ENCODE measurements around the gene EPHA10.
A peak's percentile ranks its signal among the peaks of the same experiment; 100 is the strongest.
"Not testable (repeated sequence)": the region's sequence is repeated elsewhere in the genome, so short reads cannot be mapped to it uniquely, and the experiment has no call there.

Gene EPHA10

DNA sequence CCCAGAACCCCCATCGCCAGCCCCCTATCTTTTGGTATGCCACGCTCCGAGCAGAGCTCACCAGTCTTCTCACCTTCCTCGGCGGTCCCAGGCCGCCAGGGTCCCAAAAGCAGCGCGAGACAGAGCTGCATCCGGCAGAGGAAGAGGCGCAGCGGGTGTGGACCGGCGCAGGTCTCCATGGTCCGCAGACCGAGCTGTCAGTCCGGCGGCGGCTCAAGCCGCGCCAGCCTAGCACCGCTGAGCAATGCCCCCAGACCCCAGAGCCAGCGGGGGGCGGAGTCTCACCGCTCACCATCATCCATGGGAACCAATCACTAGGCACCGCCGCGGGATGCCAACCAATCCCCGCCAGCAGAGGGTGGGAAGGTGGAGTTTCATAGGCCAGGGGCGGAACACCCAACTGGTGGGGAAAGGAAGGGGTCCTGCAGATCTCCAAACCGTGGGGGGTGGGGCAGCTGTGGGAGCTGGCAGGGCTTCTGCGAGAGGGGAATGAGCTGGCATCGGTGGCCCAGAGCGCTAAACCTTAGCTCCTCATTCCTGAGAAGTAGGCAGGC is at the start of gene EPHA10:
EPHA10 (minus strand) TSS at position 233 of the 554 bp plus-strand sequence; CDS start at position 179, 54 bp downstream.
- no peak for DNase-seq

DNA sequence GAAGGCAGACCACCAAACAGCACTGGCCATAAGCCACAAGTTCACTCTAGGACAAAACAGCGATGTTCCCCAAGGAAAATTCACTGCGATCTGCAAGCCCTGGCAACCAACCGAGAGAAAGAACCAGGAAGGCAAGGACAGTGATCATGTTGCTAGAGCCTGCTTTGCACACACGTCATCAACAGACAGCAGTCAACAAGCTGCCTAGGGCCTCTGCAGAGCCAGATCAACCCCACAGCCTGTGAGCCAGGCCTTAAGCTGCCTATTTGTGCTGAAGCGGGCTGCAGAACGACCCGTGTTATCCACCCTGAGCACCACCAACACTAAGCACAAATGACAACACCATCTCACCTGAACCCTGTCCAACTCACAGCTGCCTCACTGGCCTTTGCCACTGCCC is 49.3 kb upstream of the EPHA10 start:
- no peak for DNase-seq

DNA sequence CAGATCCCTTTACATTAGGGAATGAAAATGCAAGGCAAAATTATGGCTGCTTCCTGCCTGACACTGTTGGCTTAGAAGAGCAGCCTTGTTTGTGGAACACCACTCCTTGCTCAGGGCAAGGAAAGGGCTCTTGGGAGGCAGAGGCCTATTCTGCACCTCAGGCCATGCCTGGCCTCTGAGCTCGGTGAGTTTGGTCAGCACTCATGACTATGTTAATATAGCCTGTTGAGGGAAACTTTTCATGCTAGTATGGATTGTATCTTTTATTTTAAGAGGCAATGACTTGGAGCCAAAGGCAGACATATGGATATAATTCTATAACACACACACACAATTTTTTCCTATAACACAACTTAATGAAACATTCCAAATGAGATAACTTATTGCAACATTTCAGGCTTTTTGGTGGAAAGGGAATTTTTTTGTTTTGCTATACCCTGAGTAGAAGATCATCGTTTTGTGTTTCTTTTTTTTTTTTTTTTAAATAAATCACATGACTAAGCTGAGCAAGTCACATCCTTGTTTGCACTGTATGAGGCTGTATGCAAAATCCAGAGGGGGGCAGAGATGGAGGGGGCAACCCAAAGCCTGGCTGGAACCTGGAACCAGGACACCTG is 48.7 kb upstream of the EPHA10 start:
- DNase-seq = no peak

DNA sequence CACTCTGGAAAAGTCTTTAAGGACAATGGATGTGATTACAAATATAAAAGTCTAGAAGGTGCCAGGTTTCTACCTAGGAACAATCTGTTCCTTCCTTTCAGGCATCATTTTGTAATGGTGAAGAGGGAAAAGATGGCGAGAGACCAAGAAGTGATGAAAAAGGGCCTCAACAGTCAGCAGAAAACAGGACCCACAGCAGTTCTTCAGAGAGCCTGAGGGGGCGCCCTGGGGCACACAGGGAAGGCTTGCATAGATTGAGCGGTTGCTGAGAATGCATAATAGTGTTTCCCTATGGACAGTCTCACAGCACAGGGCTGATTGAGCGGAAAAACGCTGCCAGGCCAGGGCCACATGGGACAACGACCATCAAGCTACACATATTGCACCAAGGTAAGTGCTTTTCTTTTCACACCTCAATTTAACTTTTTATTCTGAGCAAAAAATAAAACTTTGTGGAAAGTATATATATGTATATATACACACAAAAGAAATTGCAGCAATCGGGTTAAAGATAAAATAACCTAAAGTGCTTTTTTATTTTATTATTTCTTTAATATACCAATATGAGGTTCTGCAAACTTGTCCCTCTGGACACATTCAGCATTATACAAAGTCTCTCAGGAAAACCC is 46.2 kb upstream of the EPHA10 start:
- DNase-seq = peak; percentile 66 to 77

DNA sequence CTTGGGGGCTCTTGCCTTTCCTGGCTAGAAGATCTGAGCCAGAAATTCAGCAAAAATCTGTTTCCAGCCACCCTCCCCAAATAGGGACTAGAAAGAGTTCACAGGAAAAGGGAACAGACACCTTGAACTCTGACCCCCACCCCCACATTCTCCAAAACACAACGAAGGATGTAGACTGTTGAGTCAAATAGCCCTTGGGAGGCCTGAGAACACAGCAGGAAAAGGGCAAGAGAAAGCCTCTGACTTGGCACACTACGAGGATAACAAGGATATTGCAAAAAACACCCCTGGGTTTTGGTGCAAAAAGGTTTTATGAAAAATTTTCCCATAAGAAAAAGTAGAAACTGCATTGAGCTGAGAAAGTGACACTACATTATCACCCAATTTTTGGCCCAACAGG is 45.0 kb upstream of the EPHA10 start:
- no peak for DNase-seq

DNA sequence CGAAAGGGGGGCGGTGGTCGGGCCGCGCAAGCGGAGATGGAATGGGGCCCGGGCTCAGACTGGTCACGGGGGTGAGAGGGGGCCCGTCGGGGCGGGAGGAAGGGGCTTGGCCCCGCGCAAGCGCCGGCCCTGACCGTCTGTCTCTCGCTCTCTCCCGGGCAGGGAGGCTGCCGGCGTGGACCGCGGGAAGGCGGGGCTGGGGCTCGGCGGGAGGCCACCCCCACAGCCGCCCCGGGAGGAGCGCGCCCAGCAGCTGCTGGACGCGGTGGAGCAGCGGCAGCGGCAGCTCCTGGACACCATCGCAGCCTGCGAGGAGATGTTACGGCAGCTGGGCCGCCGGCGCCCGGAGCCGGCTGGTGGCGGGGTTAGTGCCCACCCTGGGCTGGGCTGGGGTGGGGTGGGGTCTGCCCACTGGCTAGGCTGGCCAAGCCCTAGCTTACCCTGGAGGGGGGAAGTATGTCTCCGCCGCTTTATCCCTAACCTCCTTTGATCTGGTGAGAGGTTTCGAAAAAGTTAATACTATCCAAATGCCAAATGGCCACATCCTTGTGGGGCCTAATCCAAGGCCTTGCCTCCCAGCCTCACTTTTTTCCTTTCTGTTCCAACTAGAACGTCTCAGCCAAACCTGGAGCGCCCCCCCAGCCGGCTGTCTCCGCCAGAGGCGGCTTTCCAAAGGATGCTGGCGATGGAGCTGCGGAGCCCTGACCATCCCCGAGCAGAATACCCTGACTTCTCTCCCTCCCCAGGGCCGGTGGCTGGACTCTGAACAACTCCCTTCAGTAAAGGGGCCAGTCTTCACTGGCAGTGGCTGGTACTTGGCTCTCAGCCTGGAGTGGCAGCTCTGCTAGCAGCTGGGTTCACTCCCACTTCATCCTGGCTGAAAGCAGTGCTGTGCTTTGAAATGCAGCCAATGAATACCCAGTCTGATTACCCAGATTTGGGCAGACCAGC is 43.7 kb upstream of the EPHA10 start:
- peak in 1 of 2 donors; percentile 44 for DNase-seq

DNA sequence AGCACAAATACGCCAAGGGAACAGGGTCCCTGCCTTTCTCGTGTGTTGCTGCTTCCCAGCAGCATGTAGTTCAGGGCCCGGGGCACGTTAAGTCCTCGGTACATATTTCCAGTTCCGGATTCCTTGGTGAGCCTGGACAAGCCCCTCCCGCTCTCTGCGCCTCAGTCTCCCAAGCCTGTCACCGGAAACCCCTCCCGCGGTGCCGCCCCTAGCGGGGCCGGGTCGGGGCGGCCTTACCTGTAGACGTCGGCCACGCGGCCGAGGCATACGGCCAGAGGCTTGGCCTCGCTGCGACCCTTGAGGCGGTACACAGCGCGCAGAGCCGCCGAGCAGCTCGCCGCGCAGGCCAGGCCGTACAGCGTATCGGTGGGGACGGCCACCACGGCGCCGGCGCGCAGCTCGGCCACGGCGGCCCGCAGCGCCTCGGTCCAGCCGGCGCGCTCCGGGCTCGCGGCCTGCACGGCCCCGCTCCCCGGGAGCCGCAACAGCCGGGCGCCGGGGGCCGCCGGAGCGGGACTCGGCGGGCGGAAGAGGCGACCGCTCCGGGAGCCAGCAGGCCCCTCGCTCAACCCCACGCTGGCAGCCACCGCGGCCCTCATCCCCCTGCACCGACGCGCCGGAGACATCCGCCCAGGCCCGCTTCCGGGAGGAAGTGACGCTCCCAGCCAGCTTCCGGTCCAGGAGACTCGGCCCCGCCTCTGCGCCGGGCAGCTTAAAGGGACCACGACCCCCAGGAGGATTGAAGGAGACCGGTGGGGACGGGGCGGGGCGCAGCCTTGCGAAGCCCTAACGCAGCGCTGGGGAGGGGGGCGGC is 42.8 kb upstream of the EPHA10 start, which contains the start of the genes C1orf122 and YRDC:
C1orf122 (plus strand) TSS at position 236 of the 814 bp plus-strand sequence. CDS start 615 bp downstream, outside the sequence.
YRDC (minus strand) TSS at position 654 of the 814 bp plus-strand sequence; CDS start at position 626, 28 bp downstream.
- DNase-seq = peak; percentile 89 to 92

DNA sequence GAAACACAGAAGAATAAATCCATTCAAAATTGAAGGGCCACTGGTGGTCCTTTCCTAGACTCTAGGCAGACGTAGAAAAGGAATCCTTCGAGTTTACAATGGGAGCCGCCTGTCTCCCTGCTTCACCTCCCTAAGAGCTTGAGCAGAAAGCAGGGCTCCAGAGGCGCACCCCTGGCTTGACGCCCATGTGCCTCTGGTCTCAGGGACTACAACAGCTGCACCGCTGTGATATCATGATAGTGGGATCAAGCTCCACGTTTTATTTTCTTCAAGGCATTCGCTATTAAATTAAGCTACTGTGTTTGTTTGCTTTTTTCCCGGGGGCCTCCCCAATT is 42.3 kb upstream of the EPHA10 start:
- no peak for DNase-seq

DNA sequence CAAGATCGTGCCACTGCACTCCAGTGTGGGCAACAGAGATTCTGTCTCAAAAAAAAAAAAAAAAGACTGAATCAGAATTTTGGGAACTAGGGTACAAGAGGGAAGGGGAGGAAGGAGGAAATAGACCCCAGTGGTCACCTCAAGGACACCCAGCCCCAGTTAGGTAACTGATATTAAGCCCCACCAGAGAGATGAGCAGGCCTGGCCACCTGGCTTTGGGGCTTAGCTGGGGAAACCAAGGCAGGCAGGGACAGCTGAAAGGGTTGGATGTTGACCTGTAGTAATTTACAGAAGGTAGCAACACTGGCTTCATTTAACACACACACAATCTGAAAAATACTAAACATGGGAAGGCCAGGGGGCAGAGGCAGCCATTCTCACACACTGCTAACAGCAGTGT is 37.5 kb upstream of the EPHA10 start:
- DNase-seq = no peak

DNA sequence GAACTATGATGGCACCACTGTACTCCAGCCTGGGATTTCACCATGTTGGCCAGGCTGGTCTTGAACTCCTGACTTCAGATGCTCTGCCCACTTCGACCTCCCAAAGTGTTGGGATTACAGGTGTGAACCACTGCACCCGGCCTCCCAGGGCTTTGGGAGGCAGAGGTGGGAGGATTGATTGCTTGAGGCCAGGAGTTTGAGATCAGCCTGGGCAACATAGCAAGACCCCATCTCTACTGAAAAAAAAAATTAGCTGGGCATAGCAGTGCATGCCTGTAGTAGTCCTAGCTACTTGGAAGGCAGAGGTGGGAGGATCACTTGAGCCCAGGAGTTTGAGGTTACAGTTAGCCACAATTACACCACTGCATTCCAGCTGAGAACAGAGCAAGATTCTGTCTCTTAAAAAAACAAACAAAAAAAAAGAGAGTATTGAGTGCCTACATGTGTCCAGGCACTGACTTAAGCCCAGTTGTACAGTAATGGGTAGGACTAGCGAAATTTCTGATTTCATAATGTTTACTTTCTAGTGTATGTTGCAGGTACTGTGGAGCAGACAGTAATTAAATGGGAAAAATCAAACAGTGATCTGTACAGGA is 32.9 kb upstream of the EPHA10 start:
- no peak for DNase-seq

DNA sequence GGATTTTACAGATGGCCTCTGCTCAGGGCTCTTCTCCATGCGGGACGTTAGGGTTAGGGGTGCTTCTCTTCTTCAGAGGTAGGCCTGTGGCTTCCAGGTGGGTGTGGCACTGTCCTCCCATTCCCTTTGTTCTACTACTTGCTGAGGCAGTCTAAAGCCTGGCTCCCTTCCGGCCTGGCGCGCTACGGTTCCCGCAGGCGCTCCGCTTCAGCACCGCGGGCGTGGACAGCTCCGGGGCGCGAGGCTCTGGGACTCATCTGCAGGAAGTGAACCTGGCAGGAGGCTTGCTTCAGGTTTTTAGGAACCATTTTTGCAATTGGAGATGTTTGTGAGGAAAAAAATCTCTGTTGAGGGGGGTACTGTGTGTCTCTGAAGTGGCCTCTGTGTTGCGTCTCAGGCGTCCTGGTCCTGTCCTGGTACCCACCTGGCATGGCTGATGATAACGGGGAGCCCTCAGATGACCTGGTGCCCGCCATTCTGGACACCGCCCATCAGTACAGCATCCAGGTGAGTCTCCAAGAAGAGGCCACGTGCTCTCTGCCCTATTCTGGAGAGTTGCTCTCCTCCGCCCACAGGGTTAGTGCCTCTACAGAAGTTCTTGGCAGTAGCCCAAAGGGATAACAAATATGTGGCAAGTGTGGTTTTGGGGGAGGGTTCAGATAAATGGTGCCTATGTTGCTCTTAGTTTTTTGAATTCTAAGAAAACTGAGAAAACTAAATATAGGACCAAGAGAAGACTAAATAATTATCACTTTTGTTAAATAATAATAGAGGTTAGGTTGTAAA is 30.6 kb upstream of the EPHA10 start:
- peak; percentile 20 to 41 for DNase-seq

DNA sequence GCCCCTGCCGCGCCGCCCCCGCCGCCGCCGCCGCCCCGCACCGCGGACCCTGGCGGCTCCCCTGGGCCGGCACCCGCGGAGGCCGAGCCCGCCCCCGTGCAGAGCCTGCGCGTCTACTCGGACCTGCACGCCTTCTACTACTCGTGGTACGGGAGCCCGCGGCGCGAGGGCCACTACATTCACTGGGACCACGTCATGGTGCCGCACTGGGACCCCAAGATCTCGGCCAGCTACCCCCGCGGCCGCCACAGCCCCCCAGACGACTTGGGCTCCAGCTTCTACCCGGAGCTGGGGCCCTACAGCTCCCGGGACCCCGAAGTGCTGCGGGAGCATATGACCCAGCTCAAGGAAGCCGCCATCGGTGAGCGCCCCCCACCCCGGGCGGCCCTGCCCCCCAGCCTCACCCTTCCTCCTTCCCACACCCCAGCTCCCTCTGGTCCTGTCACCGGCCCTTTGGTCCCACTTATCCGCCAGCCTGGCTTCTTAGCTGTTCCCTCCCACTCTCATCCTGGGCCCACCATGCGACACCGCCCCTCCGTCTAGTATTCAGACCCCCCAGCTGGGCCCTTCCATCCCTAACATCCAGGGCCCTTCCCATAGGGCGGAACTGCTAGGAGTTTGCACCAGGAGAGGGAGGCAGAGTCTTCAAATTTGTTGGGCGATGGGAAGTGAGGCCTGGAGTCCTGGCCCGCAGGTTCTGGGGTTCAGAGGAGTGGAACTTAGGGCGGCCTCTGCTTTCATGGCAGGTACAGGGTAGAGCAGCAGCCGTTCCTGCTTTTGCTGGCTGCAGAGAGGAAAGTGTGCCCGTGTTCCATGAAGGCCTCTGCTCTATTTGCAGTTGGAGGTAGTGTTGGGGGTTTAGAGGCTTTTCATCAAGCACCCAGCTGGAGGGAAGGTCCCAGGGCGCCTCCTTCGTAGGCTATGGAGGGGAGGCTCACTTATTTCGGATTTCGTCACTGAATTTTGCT is 29.7 kb upstream of the EPHA10 start:
- DNase-seq = no peak

DNA sequence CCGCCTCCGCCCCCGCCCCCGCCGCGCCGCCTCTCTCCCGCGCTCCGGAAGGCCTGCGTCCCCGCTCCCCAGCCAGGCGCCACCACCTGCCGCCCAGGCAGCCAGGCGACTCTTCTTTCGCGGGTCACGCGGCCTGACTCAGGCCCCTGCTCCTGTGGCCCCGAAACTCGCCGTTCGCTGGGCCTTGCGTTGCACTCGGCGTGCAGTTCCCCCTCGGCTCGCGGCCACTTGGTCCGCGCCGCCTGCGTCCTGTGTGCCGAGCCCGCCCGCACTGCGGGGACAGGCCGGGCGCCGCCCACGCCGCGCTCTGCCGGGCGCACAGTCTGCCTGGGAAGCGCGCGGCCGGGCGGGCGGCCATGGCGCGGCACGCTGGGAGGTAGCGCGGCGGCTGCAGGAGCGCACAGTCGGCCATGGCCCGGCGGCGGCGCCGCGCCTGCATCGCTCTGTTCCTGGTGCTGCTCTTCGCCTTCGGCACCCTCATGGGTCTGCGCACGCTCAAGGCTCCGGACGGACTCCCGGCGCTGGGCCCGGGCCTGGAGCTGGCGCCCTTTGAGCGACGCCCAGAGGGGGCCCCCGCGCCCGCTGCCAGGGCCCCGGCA is 29.0 kb upstream of the EPHA10 start, which contains the start of gene MANEAL:
MANEAL (plus strand) TSS at position 75 of the 599 bp plus-strand sequence; CDS start at position 411, 336 bp downstream.
- peak; percentile 15 to 42 for DNase-seq

DNA sequence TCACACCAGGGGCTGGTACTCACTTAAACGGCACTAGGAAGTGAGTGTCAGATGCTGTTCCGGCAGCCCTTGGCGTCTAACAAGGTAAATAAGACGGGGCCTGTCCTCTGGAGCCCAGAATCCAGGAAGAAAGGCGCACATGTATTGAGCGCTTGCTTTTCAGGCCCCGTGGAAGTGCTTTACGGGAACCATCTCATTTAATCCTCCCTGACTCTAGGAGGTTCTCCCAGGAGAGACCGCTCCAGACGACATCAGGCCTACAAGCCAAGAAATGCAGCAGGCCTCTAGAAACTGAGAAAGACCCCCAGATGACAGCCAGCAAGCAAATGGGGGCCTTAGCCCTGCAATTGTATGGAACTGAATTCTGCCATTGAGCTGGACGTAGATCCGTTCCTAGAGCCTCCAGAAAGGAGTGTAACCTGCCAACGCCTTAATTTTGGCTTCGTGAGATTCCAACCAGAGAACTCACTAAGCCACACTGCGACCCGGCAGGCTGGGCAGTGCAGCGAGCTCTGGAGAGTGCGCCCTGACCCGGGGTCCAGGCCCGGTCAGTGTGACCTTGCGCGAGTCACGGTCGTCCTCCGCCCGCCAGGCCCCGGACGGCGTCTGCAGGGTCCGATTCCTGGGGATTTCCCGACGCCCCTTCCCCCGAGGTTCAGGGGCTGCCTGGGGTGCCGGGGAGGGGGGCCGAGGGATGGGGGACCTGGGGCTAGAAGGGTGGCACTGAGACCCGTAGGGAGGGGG is 28.2 kb upstream of the EPHA10 start:
- DNase-seq = no peak

DNA sequence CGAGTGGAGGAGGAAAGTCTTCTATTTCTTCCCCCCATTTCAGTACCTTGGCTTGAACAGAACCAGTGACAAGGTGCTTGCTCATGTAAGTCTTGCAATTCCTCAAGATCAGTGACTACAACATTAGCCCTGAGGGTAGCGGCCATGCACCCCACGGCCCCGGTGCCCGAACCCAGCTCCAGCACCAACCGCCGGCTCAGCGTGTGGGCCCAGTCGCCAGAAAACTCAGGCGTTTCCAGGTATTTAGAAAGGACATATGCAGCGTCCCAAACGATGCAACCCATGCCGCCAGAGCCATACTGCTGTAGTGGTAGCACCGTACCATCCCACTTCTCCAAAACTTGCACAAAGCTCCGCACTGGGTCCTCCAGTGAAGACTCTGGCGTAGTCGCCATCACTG is 17.6 kb upstream of the EPHA10 start:
- DNase-seq = no peak

DNA sequence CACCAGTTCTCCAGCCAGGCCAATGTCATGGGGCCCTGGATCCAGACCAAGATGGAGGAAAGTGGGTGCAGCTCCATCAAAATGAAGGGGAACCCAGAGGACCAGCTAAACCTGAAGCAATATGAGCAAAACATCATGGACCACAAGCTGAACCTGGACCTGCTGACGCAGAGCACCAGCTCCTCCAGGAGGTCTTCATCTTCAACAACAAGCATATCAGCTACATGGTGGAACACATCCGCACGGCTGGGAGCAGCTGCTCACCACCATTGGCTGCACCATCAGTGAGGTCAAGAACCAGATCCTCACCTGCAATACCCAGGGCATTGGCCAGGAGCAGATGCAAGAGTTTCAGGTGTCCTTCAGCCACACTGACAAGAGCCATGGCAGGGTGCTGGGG is 13.7 kb upstream of the EPHA10 start:
- no peak for DNase-seq

DNA sequence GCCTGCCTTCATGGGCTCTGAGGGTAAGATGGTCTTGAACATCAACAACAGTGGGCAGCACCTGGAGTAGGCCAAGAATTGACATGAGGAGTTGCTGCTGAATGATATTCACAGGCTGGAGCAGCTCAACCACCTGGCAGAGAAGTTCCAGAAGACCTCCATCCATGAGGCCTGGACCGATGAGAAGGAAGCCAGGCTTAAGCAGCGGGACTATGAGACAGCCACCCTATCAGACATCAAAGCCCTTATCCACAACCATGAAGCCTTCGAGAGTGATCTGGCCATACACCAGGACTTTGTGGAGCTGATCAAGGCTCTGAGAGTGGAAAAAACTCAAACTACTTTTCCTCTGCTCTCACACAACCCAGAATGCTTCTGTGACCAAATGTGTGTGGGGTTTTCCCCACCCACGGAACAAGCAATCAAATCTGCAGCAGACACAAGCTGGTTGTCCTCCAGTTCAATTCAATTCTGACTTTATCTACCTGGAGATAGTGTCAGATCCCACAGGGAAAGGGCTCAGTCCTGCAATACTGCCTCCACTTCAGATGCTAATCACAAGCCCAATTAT is 12.1 kb upstream of the EPHA10 start:
- no peak for DNase-seq

DNA sequence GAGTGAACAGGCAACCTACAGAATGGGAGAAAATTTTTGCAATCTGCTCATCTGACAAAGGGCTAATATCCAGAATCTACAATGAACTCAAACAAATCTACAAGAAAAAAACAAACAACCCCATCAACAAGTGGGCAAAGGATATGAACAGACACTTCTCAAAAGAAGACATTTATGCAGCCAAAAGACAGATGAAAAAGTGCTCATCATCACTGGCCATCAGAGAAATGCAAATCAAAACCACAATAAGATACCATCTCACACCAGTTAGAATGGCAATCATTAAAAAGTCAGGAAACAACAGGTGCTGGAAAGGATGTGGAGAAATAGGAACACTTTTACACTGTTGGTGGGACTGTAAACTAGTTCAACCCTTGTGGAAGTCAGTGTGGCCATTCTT is 6.5 kb upstream of the EPHA10 start:
- not testable (repeated sequence) for DNase-seq

Data from CD4-positive, alpha-beta T cell treated with Interferon alpha-2 for 1 hour (primary cell).